Neural crest cell (in vitro differentiated cells): Measurements from ENCODE around the gene NDUFA6. TPM values are rescaled to one million over a fixed set of nuclear protein-coding genes. Genes with fewer than 3 reads are reported as not detected.

Experiments used
- DNase-seq: peaks from one replicate; pipeline ENCODE4 v3.0.0; 2021; ENCODE audit warnings: low read depth, mixed read lengths, low spot score
- H3K27ac Mint-ChIP-seq: one replicate; pipeline ENCODE4 v1.8.0; 2021; ENCODE audit warnings: mild to moderate bottlenecking, mixed read lengths; ENCODE audit not compliant: unreplicated experiment
- H3K27me3 Mint-ChIP-seq: 2 replicates; pipeline ENCODE4 v1.8.0; 2021; ENCODE audit warnings: low read depth, mild to moderate bottlenecking, mixed read lengths
- H3K36me3 Mint-ChIP-seq: 2 replicates; pipeline ENCODE4 v1.8.0; 2021; ENCODE audit warnings: low read depth, mild to moderate bottlenecking, mixed read lengths
- H3K4me1 Mint-ChIP-seq: 2 replicates; pipeline ENCODE4 v1.8.0; 2021; ENCODE audit warnings: mixed read lengths
- H3K4me3 Mint-ChIP-seq: one replicate; pipeline ENCODE4 v1.8.0; 2021; ENCODE audit warnings: mild to moderate bottlenecking, mixed read lengths
- H3K9me3 Mint-ChIP-seq: 2 replicates; pipeline ENCODE4 v1.8.0; 2021; ENCODE audit warnings: mixed read lengths
- total RNA-seq: library from RNA; stranded (reverse); gene quantifications from 2 replicates; pipeline ENCODE4 v1.2.1, GENCODE V29; 2021
- TF ChIP-seq, protein P1 (sequence below): fragments of 200-600 bp; sonication (generic); conservative IDR thresholded peaks from 2 replicates; pipeline ENCODE4 v1.5.0; 2021; ENCODE audit warnings: antibody characterized with exemption, mild to moderate bottlenecking

The NDUFA6 gene
- total RNA-seq, 1 donor from 2014 or later = 104 TPM

DNA sequence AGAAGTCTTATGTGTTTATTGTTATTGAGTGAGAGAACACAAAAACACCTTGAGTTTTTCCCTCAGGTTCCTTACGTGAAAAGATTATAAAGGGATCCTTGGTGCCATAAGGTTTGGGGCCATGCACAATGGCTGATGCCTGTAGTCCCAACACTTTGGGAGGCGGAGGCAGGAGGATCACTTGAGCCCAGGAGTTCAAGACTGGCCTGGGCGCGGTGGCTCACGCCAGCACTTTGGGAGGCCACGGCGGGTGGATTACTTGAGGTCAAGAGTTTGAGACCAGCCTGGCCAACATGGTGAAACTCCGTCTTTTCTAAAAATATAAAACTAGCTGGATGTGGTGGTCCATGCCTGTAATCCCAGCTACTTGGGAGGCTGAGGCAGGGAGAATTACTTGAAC is 5.7 kb downstream of the NDUFA6 start:
- Mint-ChIP-seq H3K4me1 (peaks cover 37% of the 10 kb centered on the region), H3K9me3 (peaks cover 2% of the 10 kb centered on the region), H3K36me3 (peaks cover 37% of the 10 kb centered on the region), H3K27me3 (no peaks in the 10 kb centered on the region), H3K27ac (no peak overlapping the region), H3K4me3 (peak overlapping the region; percentile 32)
- no peak for DNase-seq
- TF ChIP-seq, protein P1, sequence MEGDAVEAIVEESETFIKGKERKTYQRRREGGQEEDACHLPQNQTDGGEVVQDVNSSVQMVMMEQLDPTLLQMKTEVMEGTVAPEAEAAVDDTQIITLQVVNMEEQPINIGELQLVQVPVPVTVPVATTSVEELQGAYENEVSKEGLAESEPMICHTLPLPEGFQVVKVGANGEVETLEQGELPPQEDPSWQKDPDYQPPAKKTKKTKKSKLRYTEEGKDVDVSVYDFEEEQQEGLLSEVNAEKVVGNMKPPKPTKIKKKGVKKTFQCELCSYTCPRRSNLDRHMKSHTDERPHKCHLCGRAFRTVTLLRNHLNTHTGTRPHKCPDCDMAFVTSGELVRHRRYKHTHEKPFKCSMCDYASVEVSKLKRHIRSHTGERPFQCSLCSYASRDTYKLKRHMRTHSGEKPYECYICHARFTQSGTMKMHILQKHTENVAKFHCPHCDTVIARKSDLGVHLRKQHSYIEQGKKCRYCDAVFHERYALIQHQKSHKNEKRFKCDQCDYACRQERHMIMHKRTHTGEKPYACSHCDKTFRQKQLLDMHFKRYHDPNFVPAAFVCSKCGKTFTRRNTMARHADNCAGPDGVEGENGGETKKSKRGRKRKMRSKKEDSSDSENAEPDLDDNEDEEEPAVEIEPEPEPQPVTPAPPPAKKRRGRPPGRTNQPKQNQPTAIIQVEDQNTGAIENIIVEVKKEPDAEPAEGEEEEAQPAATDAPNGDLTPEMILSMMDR = no peak

GRCh38 chr22:42083119-42083518 is 7.5 kb downstream of the NDUFA6 start:
- peaks cover 25% of the 10 kb centered on the region for H3K36me3 Mint-ChIP-seq
- H3K27me3 Mint-ChIP-seq = no peaks in the 10 kb centered on the region
- H3K4me3 Mint-ChIP-seq = peak overlapping the region; percentile 80
- H3K9me3 Mint-ChIP-seq = no peaks in the 10 kb centered on the region
- TF ChIP-seq, protein P1 = no peak
- no peak overlapping the region for H3K27ac Mint-ChIP-seq
- no peak for DNase-seq
- H3K4me1 Mint-ChIP-seq = peaks cover 35% of the 10 kb centered on the region

GRCh38 chr22:42080287-42080686 is 10.3 kb downstream of the NDUFA6 start:
- Mint-ChIP-seq H3K4me3 (peak overlapping the region; percentile 92), H3K27ac (peak overlapping the region; percentile 96), H3K9me3 (no peaks in the 10 kb centered on the region), H3K4me1 (peaks cover 35% of the 10 kb centered on the region), H3K36me3 (peaks cover 12% of the 10 kb centered on the region), H3K27me3 (no peaks in the 10 kb centered on the region)
- no peak for DNase-seq
- TF ChIP-seq, protein P1 = no peak

GRCh38 chr22:42079319-42080251 is 11.0 kb downstream of the NDUFA6 start, which contains the start of gene SMDT1:
Gene SMDT1, plus strand, starts transcription at chr22:42079700. Its CDS starts 69 bp downstream, at chr22:42079769.
- Mint-ChIP-seq H3K27me3 (no peaks in the 10 kb centered on the region), H3K4me3 (peak within 1 kb of the TSS; percentile 92)
- DNase-seq = peak; percentile 98

GRCh38 chr22:42078469-42079318 is 11.9 kb downstream of the NDUFA6 start:
- Mint-ChIP-seq H3K9me3 (no peaks in the 10 kb centered on the region), H3K27ac (peak overlapping the region; percentile 96), H3K4me3 (peak overlapping the region; percentile 92), H3K36me3 (peaks cover 5% of the 10 kb centered on the region), H3K27me3 (no peaks in the 10 kb centered on the region), H3K4me1 (peaks cover 38% of the 10 kb centered on the region)
- DNase-seq = no peak
- TF ChIP-seq, protein P1 = no peak

More at GRCh38 chr22:42079319-42080251, 11.0 kb downstream of the NDUFA6 start, which contains the start of gene SMDT1:
- peak within 1 kb of the TSS; percentile 96 for H3K27ac Mint-ChIP-seq
- peaks cover 9% of the 10 kb centered on the region for H3K36me3 Mint-ChIP-seq
- peaks cover 38% of the 10 kb centered on the region for H3K4me1 Mint-ChIP-seq
- H3K9me3 Mint-ChIP-seq = no peaks in the 10 kb centered on the region
- TF ChIP-seq, protein P1 = no peak
